ENCODE results near the gene FES. TPM values are rescaled to one million over a fixed set of nuclear protein-coding genes. Genes with fewer than 3 reads are reported as not detected.
A peak's percentile ranks its signal among the peaks of the same experiment; 100 is the strongest.

FES gene
- total and polyA plus RNA-seq, 7 donors = 4.9 to 35.5 (median 28.0) TPM

GRCh38 chr15:90880381-90881145 lies 3.7 kb upstream of the FES start:
- intact Hi-C loops (cut with DNase I) = loop anchor here (10.0 kb wide), 2 partner anchors 346 to 566 kb away; no protein-coding TSS in a partner anchor
- H3K27me3 ChIP-seq = no peaks in the 10 kb centered on the region
- H3K4me1 ChIP-seq = peaks cover 0 to 29% (median 25%) of the 10 kb centered on the region in 4 donors
- 88 to 91% methylated on average over 16 of the region's 16 CpGs for WGBS, 2 donors
- H3K4me3 ChIP-seq = no peak overlapping the region
- no peak overlapping the region for H3K27ac ChIP-seq
- no peaks in the 10 kb centered on the region for H3K9me3 ChIP-seq
- no peak for DNase-seq
- H3K36me3 ChIP-seq = peaks cover 47 to 70% (median 61%) of the 10 kb centered on the region in 4 donors
- TF ChIP-seq CTCF (IDR thresholded peaks at IDR 0.05) (no peak), POLR2AphosphoS5 (IDR thresholded peaks at IDR 0.05) (no peak), POLR2A (IDR thresholded peaks at IDR 0.05) (no peak), EP300 (IDR thresholded peaks at IDR 0.05) (no peak)

- TF ChIP-seq EP300 (IDR thresholded peaks at IDR 0.05) (no peak), POLR2A (IDR thresholded peaks at IDR 0.05) (no peak), CTCF (IDR thresholded peaks at IDR 0.05) (no peak), POLR2AphosphoS5 (IDR thresholded peaks at IDR 0.05) (no peak)
- no peak for DNase-seq
- WGBS, 2 donors = 79 to 89% methylated on average over 35 of the region's 35 CpGs
- H3K4me1 ChIP-seq = peaks cover 0 to 37% (median 32%) of the 10 kb centered on the region in 4 donors
- H3K36me3 ChIP-seq = peaks cover 43 to 62% (median 54%) of the 10 kb centered on the region in 4 donors
- H3K9me3 ChIP-seq = no peaks in the 10 kb centered on the region
- no peak overlapping the region for H3K27ac ChIP-seq
- H3K27me3 ChIP-seq = no peaks in the 10 kb centered on the region
- no peak overlapping the region for H3K4me3 ChIP-seq
- intact Hi-C loops (cut with DNase I) = loop anchor here (10.0 kb wide), 2 partner anchors 347 to 567 kb away; no protein-coding TSS in a partner anchor
Measured at GRCh38 chr15:90881181-90881977, 2.9 kb upstream of the FES start.

- Histone ChIP-seq H3K36me3 (peaks cover 36 to 59% (median 48%) of the 10 kb centered on the region in 4 donors), H3K27me3 (no peaks in the 10 kb centered on the region), H3K4me1 (peaks cover 0 to 41% (median 35%) of the 10 kb centered on the region in 4 donors), H3K27ac (peak overlapping the region in 1 of 4 donors; percentile 92), H3K4me3 (no peak overlapping the region), H3K9me3 (no peaks in the 10 kb centered on the region)
- intact Hi-C loops (cut with DNase I) = loop anchor here (10.0 kb wide), 2 partner anchors 347 to 567 kb away; no protein-coding TSS in a partner anchor
- TF ChIP-seq CTCF (IDR thresholded peaks at IDR 0.05) (no peak), POLR2A (IDR thresholded peaks at IDR 0.05) (no peak)
- DNase-seq = no peak
- 88 to 91% methylated on average over 19 of the region's 19 CpGs for WGBS, 2 donors
Measured at GRCh38 chr15:90881978-90882721, 2.2 kb upstream of the FES start.

GRCh38 chr15:90882781-90883525 lies 1.4 kb upstream of the FES start:
- Histone ChIP-seq H3K4me1 (peaks cover 0 to 41% (median 35%) of the 10 kb centered on the region in 4 donors), H3K27me3 (no peaks in the 10 kb centered on the region), H3K4me3 (no peak overlapping the region), H3K9me3 (no peaks in the 10 kb centered on the region), H3K27ac (peak overlapping the region; percentile 87 to 92 (median 90)), H3K36me3 (peaks cover 28 to 56% (median 43%) of the 10 kb centered on the region in 4 donors)
- DNase-seq = no peak
- no peak for TF ChIP-seq CTCF (IDR thresholded peaks at IDR 0.05)
- TF ChIP-seq POLR2A (IDR thresholded peaks at IDR 0.05) = no peak
- no peak for TF ChIP-seq EP300 (IDR thresholded peaks at IDR 0.05)
- no peak for TF ChIP-seq POLR2AphosphoS5 (IDR thresholded peaks at IDR 0.05)
- WGBS, 2 donors = 72 to 82% methylated on average over 13 of the region's 13 CpGs
- intact Hi-C loops (cut with DNase I) = loop anchor here (10.0 kb wide), 2 partner anchors 348 to 568 kb away; no protein-coding TSS in a partner anchor
